H1 (cell line): ENCODE results near the gene PDE2A. TPM values are rescaled to one million over a fixed set of nuclear protein-coding genes. Genes with fewer than 3 reads are reported as not detected.

Experiments
- CTCF ChIA-PET: fragments of 300-600 bp; sonication (Branson Sonifier 250); formaldehyde crosslinking; loops from one replicate; lab custom pipeline; 2021; ENCODE audit not compliant: partially characterized antibody; lab: Charles Lee
- POLR2A ChIA-PET: fragments of 300-600 bp; sonication (Branson Sonifier 250); formaldehyde crosslinking; loops from one replicate; lab custom pipeline; 2021; ENCODE audit warnings: inconsistent platforms; ENCODE audit not compliant: partially characterized antibody; lab: Charles Lee
- DNase-seq, 2 experiments: peaks; one replicate each; pipeline versions ENCODE4 v3.0.0 to v3.0.0-alpha.2; 2010 to 2022; ENCODE audit warnings: low spot score in 2 of 2, low read depth in 1 of 2, mixed read lengths in 1 of 2
- FAIRE-seq: peaks from 2 replicates; lab custom pipeline; 2011; peaks lifted over from hg19 to GRCh38; lab: Jason Lieb, UNC
- H2AFZ ChIP-seq: 2 replicates; pipeline ENCODE4 v1.8.1; 2012; ENCODE audit warnings: low read length, inconsistent platforms
- H2AK5ac ChIP-seq: 2 replicates; pipeline ENCODE4 v1.6.1; 2013; ENCODE audit warnings: low read depth, low read length
- H2BK120ac ChIP-seq: replicated peaks from 2 replicates; pipeline ENCODE3; 2013; ENCODE audit warnings: low read depth, low read length, inconsistent platforms
- H2BK12ac ChIP-seq: 2 replicates; pipeline ENCODE4 v1.6.1; 2013; ENCODE audit warnings: low read depth, low read length
- H2BK15ac ChIP-seq: 2 replicates; pipeline ENCODE4 v1.6.1; 2013; ENCODE audit warnings: low read length
- H2BK20ac ChIP-seq: 2 replicates; pipeline ENCODE4 v1.6.1; 2013; ENCODE audit warnings: low read length
- H2BK5ac ChIP-seq: 2 replicates; pipeline ENCODE4 v1.6.1; 2013; ENCODE audit warnings: low read depth, low read length
- H3K14ac ChIP-seq: 2 replicates; pipeline ENCODE4 v1.6.1; 2013; ENCODE audit warnings: inconsistent platforms; ENCODE audit not compliant: insufficient read length
- H3K18ac ChIP-seq: 2 replicates; pipeline ENCODE4 v1.6.1; 2013; ENCODE audit warnings: low read length; ENCODE audit errors: extremely low read depth
- H3K23ac ChIP-seq: 2 replicates; pipeline ENCODE4 v1.6.1; 2013; ENCODE audit warnings: inconsistent platforms; ENCODE audit not compliant: insufficient read length
- H3K23me2 ChIP-seq: 2 replicates; pipeline ENCODE4 v1.6.1; 2013; ENCODE audit warnings: low read depth, low read length
- H3K27ac ChIP-seq: 2 replicates; pipeline ENCODE4 v1.6.1; 2011; ENCODE audit warnings: low read depth, low read length, inconsistent platforms
- H3K27me3 ChIP-seq, 4 experiments: replicated peaks in 1 of 4; 1 replicate in 1 of 4; 2 replicates in 3 of 4; pipeline versions ENCODE4 v1.6.1 to v1.8.1; 2011 to 2013; ENCODE audit warnings: low read length in 3 of 4, mild to moderate bottlenecking in 3 of 4, inconsistent platforms in 2 of 4, mixed read lengths in 2 of 4, moderate library complexity in 1 of 4; ENCODE audit not compliant: control insufficient read depth in 3 of 4, insufficient read depth in 3 of 4; ENCODE audit errors: extremely low read depth in 1 of 4
- H3K36me3 ChIP-seq, 4 experiments: 2 replicates each; pipeline versions ENCODE4 v1.6.1 to v1.8.1; 2011 to 2013; ENCODE audit warnings: mild to moderate bottlenecking in 4 of 4, low read length in 3 of 4, moderate library complexity in 2 of 4, control low read depth in 1 of 4, inconsistent platforms in 1 of 4; ENCODE audit not compliant: insufficient read depth in 4 of 4, control insufficient read depth in 2 of 4
- H3K4ac ChIP-seq: replicated peaks from 2 replicates; pipeline ENCODE3; 2013; ENCODE audit warnings: low read length, low read depth, mixed read lengths, inconsistent platforms; ENCODE audit not compliant: insufficient read length
- H3K4me1 ChIP-seq, 4 experiments: replicated peaks in 1 of 4; 1 replicate in 1 of 4; 2 replicates in 3 of 4; pipeline versions ENCODE4 v1.6.1 to v1.8.1; 2011 to 2013; ENCODE audit warnings: low read length in 3 of 4, inconsistent platforms in 2 of 4, mixed read lengths in 1 of 4; ENCODE audit not compliant: insufficient read depth in 4 of 4, control insufficient read depth in 3 of 4
- H3K4me2 ChIP-seq, 2 experiments: 2 replicates each; pipeline versions ENCODE4 v1.6.1 to v1.8.1; 2011 to 2013; ENCODE audit warnings: low read depth in 2 of 2, low read length in 2 of 2, control low read depth in 1 of 2, inconsistent platforms in 1 of 2, mild to moderate bottlenecking in 1 of 2; ENCODE audit not compliant: insufficient read depth in 1 of 2
- H3K4me3 ChIP-seq, 4 experiments: fragments of 200-600, 300-600 bp in 1 of 4; sonication (generic), shearing (Covaris generic), sonication (Bioruptor Twin) in 1 of 4; 2 replicates each; pipeline versions ENCODE4 v1.5.1 to v1.8.1; 2011 to 2016; ENCODE audit warnings: low read length in 4 of 4, low read depth in 3 of 4, control low read depth in 2 of 4, inconsistent platforms in 2 of 4, mild to moderate bottlenecking in 2 of 4, mixed read lengths in 1 of 4, moderate library complexity in 1 of 4; ENCODE audit not compliant: insufficient read depth in 2 of 4; ENCODE audit errors: extremely low read depth in 1 of 4
- H3K56ac ChIP-seq: replicated peaks from 2 replicates; pipeline ENCODE3; 2013; ENCODE audit warnings: low read depth, mild to moderate bottlenecking, mixed read lengths, low read length, inconsistent platforms; ENCODE audit not compliant: insufficient read length
- H3K79me1 ChIP-seq: 2 replicates; pipeline ENCODE4 v1.6.1; 2013; ENCODE audit warnings: low read depth, low read length, control low read depth
- H3K79me2 ChIP-seq, 2 experiments: 2 replicates each; pipeline versions ENCODE4 v1.6.1 to v1.8.1; 2012 to 2013; ENCODE audit warnings: low read length in 2 of 2, mild to moderate bottlenecking in 2 of 2, inconsistent platforms in 1 of 2; ENCODE audit not compliant: insufficient read depth in 2 of 2, control insufficient read depth in 1 of 2
- H3K9ac ChIP-seq, 4 experiments: replicated peaks in 1 of 4; 1 replicate in 1 of 4; 2 replicates in 3 of 4; pipeline versions ENCODE4 v1.6.1 to v1.8.1; 2011 to 2013; ENCODE audit warnings: low read depth in 3 of 4, low read length in 3 of 4, control low read depth in 2 of 4, mild to moderate bottlenecking in 2 of 4, moderate library complexity in 2 of 4, inconsistent platforms in 1 of 4; ENCODE audit errors: extremely low read depth in 1 of 4
- H3K9me3 ChIP-seq, 2 experiments: 2 replicates each; pipeline versions ENCODE4 v1.6.1 to v1.8.1; 2012 to 2013; ENCODE audit warnings: mild to moderate bottlenecking in 2 of 2, moderate library complexity in 2 of 2, control low read depth in 1 of 2, inconsistent platforms in 1 of 2, low read depth in 1 of 2, low read length in 1 of 2, mixed read lengths in 1 of 2; ENCODE audit not compliant: insufficient read depth in 2 of 2
- H4K20me1 ChIP-seq, 2 experiments: replicated peaks in 1 of 2; 2 replicates each; pipeline versions ENCODE3 to v1.8.1; 2011 to 2013; ENCODE audit warnings: inconsistent platforms in 2 of 2, low read length in 2 of 2, mild to moderate bottlenecking in 1 of 2; ENCODE audit not compliant: insufficient read depth in 2 of 2, control insufficient read depth in 1 of 2
- H4K5ac ChIP-seq: 2 replicates; pipeline ENCODE4 v1.6.1; 2013; ENCODE audit warnings: low read length, low read depth, mixed read lengths, inconsistent platforms; ENCODE audit not compliant: insufficient read length
- H4K8ac ChIP-seq: 2 replicates; pipeline ENCODE4 v1.8.0; 2013; ENCODE audit warnings: mild to moderate bottlenecking, moderate library complexity, low read length, inconsistent platforms; ENCODE audit not compliant: insufficient read depth; ENCODE audit errors: extremely low read depth
- H4K91ac ChIP-seq: replicated peaks from 2 replicates; pipeline ENCODE3; 2013; ENCODE audit warnings: low read length, mixed read lengths, inconsistent platforms; ENCODE audit not compliant: insufficient read length
- EGR1 ChIP-seq: IDR thresholded peaks from 2 replicates; pipeline ENCODE4 v1.6.1; 2011; ENCODE audit warnings: low read depth, low read length, borderline replicate concordance
- TAF7 ChIP-seq: optimal IDR thresholded peaks from 2 replicates; pipeline ENCODE3; 2011; ENCODE audit warnings: low read depth, mild to moderate bottlenecking, inconsistent platforms, low read length, moderate library complexity, borderline replicate concordance
- WGBS, 2 experiments: shearing (Covaris generic) in 1 of 2; methylation state at CpG; one replicate each; pipeline versions ENCODE4 v1.1.6 to v1.1.7; 2013 to 2015; ENCODE audit warnings: low lambda C conversion rate in 2 of 2, mixed read lengths in 2 of 2, inconsistent platforms in 1 of 2, low coverage in 1 of 2, missing lambda C conversion rate in 1 of 2; ENCODE audit not compliant: insufficient replicate concordance in 2 of 2, insufficient coverage in 1 of 2, insufficient read length in 1 of 2; ENCODE audit errors: extremely low coverage in 1 of 2, missing lambda C conversion rate in 1 of 2; 5-methylcytosine and 5-hydroxymethylcytosine counted together
- polyA plus RNA-seq, 7 experiments: library from polyadenylated mRNA; depleted of rRNA in 3 of 7; stranded (reverse) in 5 of 7; unstranded in 2 of 7; fragments of >200 nt in 5 of 7; fragments of 200-250 nt in 2 of 7; gene quantifications; 1 replicate in 5 of 7; 2 replicates in 1 of 7; 4 replicates in 1 of 7; pipeline versions ENCODE4 v1.2.1 to v1.2.3, GENCODE V29; 2011 to 2013; ENCODE audit warnings: missing spikeins in 2 of 7, mixed read lengths in 2 of 7
- total RNA-seq: library from RNA; stranded (reverse); fragmentation: NEBNext Ultra II Directional; extraction: Animal tissue kit (Norgen Biotek cat#: 25700); gene quantifications from 2 replicates; pipeline ENCODE4 v1.2.1, GENCODE V29; 2021

PDE2A gene
- total and polyA plus RNA-seq, 2 of the 8 experiments (the other 6 are each of a cell fraction or from before 2014, with no cell fraction given), result 3.4 to 7.1 TPM

- H2BK12ac ChIP-seq, result no peak overlapping the region
- TF ChIP-seq TAF7, result no peak
- TF ChIP-seq EGR1, result no peak
- no peaks in the 10 kb centered on the region for H3K23me2 ChIP-seq
- peaks cover 7 to 16% of the 10 kb centered on the region in 2 experiments for H4K20me1 ChIP-seq
- H3K9ac ChIP-seq, result no peak overlapping the region
- H4K91ac ChIP-seq, result no peak overlapping the region
- no peaks in the 10 kb centered on the region for H3K79me2 ChIP-seq
- no peaks in the 10 kb centered on the region for H3K27me3 ChIP-seq
- H3K23ac ChIP-seq, result no peak overlapping the region
- POLR2A ChIA-PET, result interaction anchor here (1.2 kb wide), 1 partner anchor 11 kb away, joined by 3 read pairs; no protein-coding TSS in a partner anchor
- H2BK5ac ChIP-seq, result no peak overlapping the region
- no peak overlapping the region for H2AFZ ChIP-seq
- H3K18ac ChIP-seq, result no peak overlapping the region
- H3K9me3 ChIP-seq, result no peaks in the 10 kb centered on the region
- H4K8ac ChIP-seq, result no peak overlapping the region
- no peak overlapping the region for H3K4ac ChIP-seq
- H3K56ac ChIP-seq, result no peak overlapping the region
- H3K4me2 ChIP-seq, result no peak overlapping the region
- H4K5ac ChIP-seq, result no peak overlapping the region
- no peak overlapping the region for H2BK120ac ChIP-seq
- H3K36me3 ChIP-seq, result peaks cover 0 to 8% (median 4%) of the 10 kb centered on the region in 4 experiments; a peak in 4 of 8 replicates
- H3K79me1 ChIP-seq, result no peaks in the 10 kb centered on the region
- H3K4me3 ChIP-seq, result no peak overlapping the region
- no peak overlapping the region for H3K27ac ChIP-seq
- CTCF ChIA-PET, result interaction anchor here (0.9 to 19.1 kb wide), 4 partner anchors 14 to 99 kb away, joined by 3 to 384 read pairs (median 50); partner anchors contain the start of gene PDE2A
- H3K14ac ChIP-seq, result no peak overlapping the region
- H2AK5ac ChIP-seq, result no peak overlapping the region
- 94% methylated on average over 7 of the region's 7 CpGs; no CpG with 5 or more reads in 1 of the 2 experiments for WGBS, 2 experiments
- H3K4me1 ChIP-seq, result peaks cover 0 to 6% (median 2%) of the 10 kb centered on the region in 4 experiments; a peak in 1 of 7 replicates
- FAIRE-seq (no peak), DNase-seq (no peak)
- no peak overlapping the region for H2BK15ac ChIP-seq
- H2BK20ac ChIP-seq, result no peak overlapping the region
These were observed 14.3 kb upstream of the PDE2A start for GRCh38 chr11:72688486-72688885.
